GM21529 (cell line): ENCODE results near the gene STARD8.

ENCODE experiments used
- ATAC-seq: cut with Tn5 transposase; IDR thresholded peaks from one replicate; pipeline ENCODE4 v1.9.1; 2021; ENCODE audit not compliant: unreplicated experiment

STARD8 gene

DNA sequence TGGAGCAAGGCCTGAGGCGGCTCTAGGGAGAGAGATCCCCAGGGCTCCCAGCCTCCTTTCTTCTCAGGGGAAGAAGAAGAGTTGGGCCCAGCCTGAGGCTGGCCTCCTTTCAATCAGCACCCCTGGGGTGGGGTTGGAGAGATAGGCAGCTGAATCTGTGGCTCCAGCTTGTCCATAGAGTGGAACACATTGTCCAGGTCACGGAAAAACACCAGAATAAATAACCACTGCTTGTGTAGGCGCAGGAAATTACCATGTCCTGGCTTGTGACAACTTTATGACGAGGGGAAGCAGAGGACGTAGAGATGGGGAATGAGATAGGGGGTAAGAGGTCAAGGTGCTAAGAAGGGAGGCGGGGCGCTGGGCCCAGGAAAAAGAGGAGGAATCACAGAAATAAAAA is 100.6 kb downstream of the STARD8 start:
- no peak for ATAC-seq

DNA sequence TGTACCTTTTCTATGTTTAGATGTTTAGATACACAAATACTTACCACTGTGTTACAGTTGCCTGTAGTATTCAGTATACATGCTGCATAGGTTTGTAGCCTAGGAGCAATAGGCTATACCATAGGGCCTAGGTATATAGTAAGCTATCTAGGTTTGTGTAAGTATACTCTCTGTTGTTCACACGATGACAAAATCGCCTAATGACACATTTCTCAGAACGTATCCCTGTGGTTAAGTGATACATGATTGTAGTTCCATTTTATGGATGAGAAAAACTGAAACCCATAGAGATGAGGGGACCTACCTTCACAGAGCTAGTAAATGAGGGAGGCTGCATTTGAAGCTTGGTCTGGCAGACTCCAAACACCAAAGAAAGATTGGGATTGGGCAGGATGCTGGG is 102.0 kb downstream of the STARD8 start:
- ATAC-seq: no peak

DNA sequence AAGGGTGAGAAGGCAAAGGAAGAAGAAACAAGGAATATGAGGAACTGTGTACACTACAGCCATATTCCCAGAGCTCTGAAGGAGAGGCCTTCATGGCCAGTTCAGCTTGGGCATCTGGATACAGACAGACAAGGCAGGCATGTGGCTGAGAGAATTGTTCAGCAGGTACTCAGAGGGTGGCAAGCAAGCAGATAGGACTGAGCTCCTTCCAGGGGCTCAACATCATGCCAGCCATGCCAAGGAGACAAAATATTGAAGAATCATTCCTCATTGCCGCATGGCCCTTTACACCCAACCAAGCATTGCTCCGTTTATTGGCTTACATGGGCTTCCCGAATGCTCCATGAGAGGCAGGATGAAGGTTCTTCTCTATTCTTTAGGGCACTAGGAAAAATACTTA is 102.8 kb downstream of the STARD8 start:
- no peak for ATAC-seq

DNA sequence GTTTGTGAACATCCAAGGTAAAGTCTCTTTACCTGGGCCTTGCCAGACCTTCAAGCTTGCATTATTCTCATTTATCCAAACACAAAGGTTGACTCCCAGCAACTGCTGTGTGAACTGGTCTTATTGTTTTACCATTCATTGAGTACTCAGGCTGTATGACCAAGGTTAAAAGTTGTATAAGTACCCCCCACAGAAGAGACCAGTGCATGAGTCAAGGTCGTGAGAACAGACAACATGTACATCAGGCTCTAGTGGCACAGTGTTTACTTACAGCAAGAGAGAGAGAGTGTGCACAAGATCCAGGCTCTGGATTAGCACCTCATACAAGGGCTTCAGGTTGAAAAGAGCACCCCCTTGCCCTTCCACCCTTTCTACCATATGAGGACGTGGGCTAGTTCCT is 103.9 kb downstream of the STARD8 start:
- ATAC-seq: no peak

DNA sequence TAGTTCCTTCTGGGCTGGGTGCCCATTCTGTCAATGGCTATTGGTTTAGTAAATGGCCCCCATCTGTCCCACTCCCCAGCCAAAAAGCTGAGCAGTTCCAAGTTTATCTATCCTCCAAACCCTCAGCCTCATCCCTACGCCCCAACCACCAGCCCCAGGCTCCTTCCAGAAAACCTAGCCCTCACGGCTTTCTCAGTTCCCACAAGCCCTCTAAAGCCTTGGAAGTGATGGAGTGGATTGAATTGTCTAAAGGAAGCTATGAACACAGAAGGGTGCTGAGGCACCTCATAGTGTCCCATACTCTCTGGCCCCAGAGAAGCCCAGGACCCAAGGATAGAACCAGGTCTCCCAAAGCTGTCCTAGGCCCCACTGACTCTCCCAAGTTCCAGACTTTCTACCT is 105.8 kb downstream of the STARD8 start:
- ATAC-seq: no peak

DNA sequence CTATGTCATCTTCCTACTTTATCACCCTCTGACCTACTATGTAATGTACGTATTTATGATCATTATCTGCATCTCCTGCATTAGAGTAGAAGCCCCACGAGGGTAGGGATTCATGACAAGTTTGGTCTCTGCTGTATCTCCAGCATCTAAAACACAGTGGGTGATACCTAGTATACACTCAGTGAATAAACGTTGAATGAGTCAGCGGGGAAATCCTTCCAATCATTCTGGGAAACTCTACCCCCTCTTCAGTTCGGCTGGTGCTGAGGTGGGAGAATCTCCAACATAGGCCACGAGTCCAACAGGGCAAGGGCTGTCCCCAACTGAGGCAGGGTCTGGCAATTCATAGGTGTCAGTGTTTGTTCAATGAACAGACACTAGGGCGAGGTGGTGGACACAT is 106.9 kb downstream of the STARD8 start:
- ATAC-seq: no peak

DNA sequence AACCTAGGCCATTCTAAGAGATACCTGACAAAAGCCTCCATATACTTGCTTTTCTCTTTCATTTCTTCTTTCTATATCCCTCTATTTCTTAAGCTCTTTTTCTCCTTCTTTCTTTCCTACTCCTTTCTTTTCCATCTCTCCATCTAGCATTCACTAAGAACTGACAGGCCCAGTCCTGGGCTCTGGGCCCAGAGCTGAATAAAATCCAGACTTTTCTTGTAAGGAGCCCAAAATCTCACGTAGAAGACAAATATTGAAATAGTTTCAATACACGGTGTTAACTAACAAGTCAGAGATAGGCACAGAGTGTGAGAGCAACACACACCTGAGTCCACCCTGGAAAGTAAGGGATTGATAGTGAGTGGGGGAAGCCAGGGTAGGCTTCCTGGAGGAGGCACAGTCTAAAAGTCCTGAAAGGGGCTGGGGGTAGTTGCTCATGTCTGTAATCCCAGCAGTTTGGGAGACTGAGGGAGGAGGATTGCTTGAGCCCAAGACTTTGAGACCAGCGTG is 108.2 kb downstream of the STARD8 start:
- no peak for ATAC-seq

DNA sequence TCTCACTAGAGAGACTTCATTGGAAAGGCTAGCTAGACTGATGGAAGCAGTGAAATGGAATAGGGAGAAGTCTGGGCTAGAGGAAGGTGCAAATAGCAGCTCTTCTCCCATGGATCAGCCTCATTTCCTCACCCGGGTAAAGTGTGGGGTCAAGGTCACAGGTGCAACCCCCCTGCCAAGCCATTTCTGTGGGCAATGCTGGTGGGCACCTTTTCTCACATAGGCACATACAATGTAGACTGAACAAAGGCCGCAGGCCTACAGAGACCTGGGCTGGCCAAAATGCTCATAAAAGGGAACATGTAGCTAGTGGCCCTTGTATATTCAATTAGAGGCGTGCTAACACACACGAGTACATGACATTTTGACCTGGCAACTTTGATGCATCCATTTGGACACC is 109.9 kb downstream of the STARD8 start:
- no peak for ATAC-seq

DNA sequence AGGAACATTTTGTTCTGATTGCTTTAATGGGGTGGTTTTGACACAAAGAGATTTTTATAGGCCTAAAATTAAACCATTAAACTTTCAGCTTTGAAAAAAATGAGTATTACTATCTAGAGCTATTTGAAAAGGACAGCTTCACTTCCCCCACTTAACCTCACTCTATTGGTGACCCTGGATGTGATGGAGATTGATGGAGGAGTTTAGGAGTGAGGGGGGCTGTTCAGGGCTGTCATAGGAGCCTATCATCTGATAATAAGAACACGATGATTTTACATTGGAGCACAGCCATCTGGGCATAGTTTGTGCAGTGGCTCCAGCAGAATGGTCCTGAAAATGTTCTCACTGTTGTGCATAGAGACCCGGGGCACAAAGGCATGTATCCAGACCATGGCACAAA is 110.3 kb downstream of the STARD8 start:
- ATAC-seq: no peak

DNA sequence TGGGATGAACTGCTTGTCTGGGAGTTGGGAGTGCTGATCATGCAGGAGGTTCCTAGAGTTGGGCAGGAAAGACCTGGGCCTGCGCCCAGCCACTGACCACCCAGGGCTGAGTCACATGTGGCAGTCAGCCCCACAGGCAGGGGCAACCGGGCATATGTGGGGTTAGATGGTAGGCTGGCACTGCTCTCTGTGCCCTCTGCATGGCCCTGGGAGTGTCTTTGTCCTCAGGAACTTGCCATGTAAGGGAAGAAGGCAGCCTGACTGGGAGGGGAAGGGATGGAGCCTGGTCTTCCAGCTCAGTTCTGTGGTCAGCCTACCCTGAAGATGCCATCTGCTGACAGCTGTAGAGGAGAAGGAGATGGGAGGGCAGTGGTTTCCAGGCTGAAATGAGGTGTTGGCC is 111.2 kb downstream of the STARD8 start:
- no peak for ATAC-seq

DNA sequence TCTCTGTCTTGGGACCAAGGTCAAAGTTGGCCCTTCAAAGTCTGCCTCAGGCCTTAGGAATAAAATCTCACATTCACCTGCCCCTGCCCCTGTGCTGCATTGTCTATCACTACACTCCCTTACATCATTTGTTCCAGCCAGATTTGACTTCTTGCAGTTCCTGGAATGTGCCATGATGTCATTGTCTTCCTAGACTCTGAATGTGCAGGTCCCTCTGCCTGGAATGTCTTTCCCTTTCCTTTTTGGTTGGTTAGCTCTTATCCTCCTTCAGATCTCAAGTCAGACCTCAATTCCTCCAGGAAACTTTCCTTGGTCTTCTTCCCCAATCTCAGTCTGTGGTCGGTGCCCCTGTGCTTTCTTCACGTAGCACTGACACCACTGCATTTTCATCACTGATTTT is 113.6 kb downstream of the STARD8 start:
- ATAC-seq: no peak

DNA sequence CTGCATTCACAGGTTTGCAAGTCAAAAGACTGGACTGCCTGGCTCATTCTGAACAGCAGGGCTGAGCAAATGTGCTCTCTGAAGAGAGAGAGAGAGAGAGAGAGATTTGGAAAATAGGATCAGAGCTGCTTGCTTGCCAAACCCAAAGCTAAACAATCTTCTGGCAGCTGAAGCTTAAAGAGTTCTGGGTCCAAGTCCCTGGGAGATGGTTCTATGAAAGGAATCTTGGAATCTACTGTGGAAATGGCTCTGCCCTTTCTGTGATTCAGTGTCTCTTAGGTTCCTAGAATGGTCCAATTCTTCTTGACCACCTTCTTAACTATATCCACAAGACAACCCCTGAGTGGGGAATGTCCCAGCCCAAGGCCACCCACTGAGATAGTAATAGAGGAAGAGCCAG is 115.3 kb downstream of the STARD8 start:
- no peak for ATAC-seq

DNA sequence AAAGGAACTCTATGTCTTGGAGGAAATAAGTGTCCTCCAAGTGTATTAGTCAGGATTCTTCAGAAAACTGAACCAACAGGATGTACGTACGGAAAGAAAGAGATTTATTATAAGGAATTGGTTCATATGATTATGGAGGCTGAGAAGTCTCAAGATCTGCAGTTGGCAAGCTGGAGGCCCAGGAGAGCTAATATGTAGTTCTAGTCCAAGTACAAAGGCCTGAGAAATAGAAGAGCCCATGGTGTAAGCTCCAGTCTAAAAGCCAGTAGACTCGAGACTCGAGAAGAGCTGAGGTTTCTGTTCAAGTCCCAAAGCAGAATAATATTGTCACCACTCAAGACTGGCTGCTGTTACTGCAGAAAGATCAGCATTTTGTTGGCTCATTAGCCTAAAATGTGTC is 116.0 kb downstream of the STARD8 start:
- no peak for ATAC-seq
